Brain pericyte (primary cell): Measurements from ENCODE around the gene ZC2HC1B.

Experiments used
- DNase-seq: peaks from one replicate; pipeline ENCODE4 v3.0.0-alpha.2; 2012; ENCODE audit warnings: low read depth, low spot score

Gene ZC2HC1B

DNA sequence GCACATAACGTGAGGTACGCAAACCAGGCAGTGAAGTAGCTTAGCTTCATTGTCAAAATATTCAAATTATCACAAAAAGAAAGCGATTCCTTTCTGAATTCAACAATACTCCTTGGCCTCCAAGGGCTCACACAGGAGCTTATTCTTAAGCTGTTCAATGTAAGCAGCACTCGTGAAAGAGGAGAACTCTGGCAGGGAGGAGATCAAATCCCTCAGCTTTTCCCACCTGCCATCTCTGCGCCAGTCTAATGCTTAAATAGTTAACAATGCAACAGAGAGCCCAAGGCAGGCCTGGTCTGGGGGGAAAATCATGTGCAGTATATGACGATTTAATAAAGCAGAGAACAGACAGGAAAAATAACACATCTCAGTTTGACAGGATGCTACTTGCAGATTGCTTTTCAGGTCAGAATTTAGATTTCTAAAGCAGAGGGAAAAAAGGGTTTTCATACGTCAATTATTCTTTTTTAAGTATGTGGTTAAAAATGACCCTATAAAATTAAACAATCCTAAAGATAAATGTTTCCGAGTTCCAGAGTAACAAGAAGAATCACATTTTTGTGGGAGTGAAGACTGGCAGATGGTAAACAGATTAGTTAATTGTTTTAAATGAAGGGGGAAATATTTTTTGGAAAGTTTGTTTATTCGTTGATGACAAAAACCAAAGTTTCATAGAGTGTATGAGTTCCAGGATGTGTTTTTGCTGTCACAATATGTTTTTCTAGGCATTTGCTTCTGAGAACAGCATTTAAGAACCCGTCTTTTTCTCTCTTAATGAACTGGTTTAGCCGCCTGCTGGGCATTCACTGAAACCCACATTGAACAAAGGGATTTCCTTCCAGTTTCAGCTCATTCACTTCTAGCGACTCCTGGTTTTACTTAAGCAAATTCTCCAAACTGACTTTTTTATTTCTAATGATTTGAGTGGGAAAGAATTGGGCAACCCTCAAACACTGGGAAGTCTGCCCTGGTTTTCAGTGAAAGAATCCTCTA lies 97.9 kb downstream of the ZC2HC1B start:
- DNase-seq, result no peak

- no peak for DNase-seq
These were observed 99.1 kb downstream of the ZC2HC1B start for GRCh38 chr6:143963158-143963919.

DNA sequence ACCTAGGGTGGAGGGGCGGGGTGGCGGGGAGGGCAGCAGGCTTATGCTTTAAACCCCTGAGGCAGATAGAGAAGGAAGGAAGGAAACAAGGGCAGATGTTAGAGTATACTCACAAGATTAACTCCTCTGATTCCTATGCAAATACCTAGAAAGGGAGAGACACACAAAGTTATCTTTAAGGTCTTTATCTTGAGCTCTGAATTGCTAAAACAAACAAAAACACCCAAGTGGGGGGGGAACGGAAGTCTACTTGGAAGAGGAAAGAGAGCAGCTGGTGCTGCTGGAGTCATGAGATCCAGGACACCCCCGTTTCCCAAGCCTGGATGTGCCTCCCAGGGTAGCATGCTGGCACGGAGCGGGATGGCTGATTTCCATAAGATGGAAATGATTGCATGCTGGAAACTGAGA lies 100.4 kb downstream of the ZC2HC1B start:
- no peak for DNase-seq

DNA sequence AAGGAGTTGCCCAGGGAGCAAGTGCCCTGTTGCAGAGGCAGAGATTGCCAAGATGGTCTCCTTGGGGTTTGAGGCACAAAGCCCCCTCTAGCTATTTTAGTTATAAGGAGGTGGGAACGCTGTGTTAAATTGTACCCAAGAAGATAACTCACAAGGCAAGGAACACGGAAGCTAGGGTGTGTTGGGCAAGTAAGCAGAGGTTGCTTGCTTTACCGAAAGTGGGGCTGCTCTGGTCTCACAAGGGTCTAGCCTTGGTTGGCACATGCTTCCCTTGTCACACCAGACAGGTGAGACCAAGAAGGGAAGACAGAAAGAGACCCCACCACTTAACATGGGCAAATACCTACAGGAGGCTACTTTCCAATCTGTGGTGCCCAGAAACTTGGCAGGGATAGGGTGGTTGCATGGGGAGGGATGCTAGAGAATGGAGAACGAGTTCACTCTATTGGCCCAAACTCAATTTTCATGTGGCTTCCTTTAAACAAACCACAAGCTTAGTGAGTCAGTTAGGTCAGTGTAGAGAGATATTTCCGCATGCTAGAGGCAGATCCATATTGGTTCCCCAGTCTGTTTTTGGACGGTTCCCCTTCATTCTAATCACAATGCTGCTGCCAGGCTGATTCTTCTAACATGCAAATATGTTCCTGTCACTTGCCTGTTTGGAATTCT lies 101.4 kb downstream of the ZC2HC1B start:
- DNase-seq, result no peak

- no peak for DNase-seq
These were observed 102.0 kb downstream of the ZC2HC1B start for GRCh38 chr6:143966312-143966711.

GRCh38 chr6:143967706-143968376 lies 103.6 kb downstream of the ZC2HC1B start:
- DNase-seq, result peak; percentile 12

- DNase-seq, result no peak
These were observed 104.8 kb downstream of the ZC2HC1B start for GRCh38 chr6:143969077-143969476.

DNA sequence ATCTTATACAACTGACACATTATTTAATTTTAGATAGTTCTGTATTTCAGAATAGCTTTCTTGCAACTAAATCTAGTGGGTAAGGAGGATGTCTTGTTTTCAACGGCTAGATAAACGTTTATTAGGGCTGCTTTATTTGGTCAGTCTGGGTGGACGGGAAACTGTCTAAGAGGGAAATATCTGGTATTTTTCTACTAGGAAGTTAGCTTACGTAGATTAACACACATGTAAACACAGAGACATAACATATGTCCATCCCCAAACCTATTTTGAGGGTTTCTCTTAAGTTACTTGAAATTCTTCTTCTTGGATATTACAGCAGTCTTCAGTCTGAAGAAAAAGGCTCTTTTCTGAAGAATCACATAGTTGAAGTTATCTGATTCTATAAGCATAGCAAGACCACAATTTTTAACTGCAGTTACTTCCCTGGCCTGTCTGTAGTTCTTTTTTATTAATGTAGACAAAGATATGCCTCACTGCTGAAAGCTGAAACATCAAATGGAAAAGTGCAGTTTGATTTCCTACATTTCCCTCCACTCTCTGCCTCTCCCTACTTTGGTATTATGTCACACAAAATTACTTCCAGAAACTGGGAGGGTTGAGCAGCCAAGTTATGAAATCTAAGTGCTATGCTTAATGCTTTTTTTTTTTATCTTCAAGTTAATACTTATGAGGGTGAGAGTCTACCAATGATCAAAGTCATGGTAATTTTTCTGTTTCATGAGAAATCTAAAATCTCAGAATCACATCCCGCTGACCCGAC lies 106.4 kb downstream of the ZC2HC1B start:
- DNase-seq, result no peak

GRCh38 chr6:143971482-143972205 lies 107.4 kb downstream of the ZC2HC1B start:
- no peak for DNase-seq

DNA sequence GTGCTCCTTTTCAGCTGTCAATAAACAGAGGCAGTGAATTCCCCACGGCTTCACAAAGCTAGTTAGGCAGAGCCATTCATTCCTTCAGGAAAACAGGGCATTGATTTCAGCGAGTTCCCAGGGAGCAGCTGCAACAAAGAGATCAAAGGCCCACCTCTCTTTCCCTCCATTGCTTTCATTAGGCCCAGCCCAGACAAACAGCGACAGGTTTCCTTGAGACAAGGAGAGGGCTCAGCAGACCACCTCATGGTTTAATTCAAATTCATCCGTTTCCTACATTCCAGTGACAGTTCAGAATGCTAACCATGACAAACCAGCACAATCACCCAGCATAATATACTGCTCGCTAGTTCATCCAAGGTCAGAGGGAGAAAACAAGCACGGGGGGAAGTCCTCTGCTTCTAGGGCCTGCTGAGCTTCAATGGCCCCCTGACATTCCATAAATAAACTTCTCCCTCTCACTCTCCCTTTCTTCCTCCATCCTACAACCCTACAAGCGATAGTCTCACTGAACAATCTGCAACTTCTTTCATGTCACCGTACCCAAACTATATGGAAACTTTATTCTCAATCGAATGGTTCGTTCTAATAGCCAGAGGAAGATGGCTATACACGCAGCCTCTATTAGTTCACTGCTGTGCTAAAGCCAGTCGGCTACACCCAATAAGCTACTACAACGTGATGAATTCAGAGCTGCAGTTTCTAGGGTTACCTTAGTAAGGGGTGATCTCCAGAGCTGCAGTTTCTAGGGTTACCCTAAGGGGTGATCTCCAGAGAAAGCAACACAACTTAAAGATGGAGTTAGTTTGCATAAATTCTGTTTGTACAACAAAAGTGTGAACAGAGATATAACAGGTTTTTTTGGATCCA lies 109.1 kb downstream of the ZC2HC1B start:
- DNase-seq, result no peak

GRCh38 chr6:143974089-143974488 lies 109.8 kb downstream of the ZC2HC1B start:
- no peak for DNase-seq

DNA sequence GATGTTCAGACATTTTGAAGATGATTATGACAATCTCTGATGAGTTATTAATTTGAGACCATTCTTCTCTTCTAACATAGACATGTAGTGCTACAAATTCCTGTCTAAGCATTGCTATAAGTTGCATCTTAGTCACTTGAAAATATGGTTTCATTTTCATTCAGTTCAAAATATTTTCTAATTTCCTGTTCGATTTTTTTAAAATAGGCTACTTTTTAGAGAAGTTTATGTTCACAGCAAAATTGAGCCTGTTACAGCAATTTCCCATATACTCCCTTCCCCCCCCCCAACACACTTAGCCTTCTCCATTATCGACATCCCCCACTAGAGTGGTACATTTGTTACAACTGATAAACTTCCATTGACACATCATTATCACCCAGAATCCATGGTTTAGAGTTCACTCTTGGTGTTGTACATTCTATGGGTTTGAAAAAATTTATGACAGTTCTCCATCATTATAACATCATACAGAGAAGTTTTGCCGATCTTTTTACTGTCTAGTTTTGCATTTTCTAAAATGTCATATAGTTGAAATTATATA lies 112.6 kb downstream of the ZC2HC1B start:
- no peak for DNase-seq

- no peak for DNase-seq
These were observed 116.6 kb downstream of the ZC2HC1B start for GRCh38 chr6:143980921-143981320.

DNA sequence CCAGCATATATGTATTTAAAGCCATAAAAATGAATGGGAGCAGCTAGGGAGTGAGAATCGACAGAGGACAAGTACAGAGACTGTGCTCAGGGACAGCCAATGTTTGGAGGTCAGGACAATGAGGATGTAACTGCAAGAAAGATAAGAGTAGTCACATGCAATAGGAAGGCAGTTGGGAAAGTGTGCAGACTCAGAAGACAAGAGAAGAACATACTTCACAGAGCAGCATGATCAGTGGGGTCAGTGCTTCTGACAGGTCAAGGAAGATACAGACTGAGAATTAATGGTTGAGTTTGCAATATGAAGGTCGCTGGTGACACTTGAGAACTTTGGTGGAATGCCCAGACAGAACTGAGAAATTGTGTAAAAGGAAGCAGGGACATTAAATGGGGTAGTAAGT lies 118.7 kb downstream of the ZC2HC1B start:
- no peak for DNase-seq

- DNase-seq, result no peak
These were observed 120.4 kb downstream of the ZC2HC1B start for GRCh38 chr6:143984666-143985065.

DNA sequence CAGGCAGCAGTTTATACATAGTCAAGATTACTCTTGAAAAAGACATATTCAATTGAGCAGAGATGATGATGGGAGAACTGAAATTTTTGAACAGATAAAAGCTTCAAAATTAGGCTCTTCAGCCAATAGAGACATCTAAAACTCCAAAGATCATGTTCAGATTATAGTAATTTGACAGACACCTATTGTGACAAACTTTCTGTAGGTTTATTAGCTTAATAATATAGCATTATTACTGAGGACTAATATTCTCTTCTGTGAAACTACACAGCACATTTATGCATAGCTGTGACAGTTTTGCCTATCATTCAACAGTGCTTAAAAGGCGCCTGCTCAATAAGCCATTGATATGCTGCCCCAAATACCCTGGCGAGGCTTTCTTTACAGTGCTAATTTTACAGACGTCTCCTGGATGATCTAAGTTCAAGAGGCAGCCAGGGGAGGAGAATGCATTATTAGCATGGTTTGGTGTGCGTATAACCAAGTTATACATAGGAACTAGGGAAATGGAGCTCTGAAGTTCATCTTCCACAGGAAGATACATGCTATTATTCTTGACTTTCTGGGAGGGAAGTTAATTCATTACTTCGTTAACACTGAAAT lies 122.3 kb downstream of the ZC2HC1B start:
- DNase-seq, result no peak
